Left kidney (tissue), 2 donors: ENCODE results near the gene TMEM37. TPM values are rescaled to one million over a fixed set of nuclear protein-coding genes. Genes with fewer than 3 reads are reported as not detected.
A peak's percentile ranks its signal among the peaks of the same experiment; 100 is the strongest.

Source experiments
- DNase-seq: peaks from one replicate; pipeline ENCODE4 v3.0.0-alpha.2; 2013
- polyA plus RNA-seq: library from polyadenylated mRNA; unstranded; fragments of 120-200 nt; gene quantifications from one replicate; pipeline ENCODE4 v1.2.1, GENCODE V29; 2013; ENCODE audit not compliant: insufficient read length

The TMEM37 gene
- polyA plus RNA-seq, 1 donor, result 54.8 TPM

DNA sequence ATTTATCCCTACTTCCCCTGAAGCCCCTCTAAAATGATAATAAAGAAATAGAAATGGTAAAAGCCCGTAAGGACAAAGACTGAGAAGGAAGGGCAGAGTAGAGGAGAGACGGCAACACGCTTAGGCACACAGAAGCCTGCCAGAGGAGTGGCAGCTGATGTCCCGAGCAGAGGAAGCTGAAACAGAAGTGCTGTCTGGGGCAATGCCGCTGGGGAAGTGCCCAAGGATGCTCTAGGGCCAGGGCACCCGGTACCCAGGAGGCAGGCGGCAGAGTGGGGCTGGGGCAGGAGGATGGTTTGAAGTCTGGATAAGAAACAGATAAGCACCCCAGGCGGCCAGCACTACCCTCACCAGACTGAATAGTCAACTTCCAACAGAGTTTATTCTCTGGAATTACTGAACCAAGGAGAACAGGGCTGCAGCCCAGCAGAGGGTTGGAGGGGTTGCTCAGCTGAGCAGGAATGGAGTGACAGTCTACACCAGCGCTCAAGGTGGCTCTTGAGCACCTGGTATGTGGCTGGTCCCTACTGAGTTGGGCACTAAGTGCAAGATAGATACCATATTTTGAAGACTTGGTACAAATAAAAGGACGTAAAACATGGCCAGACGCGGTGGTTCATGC is 22.4 kb downstream of the TMEM37 start:
- no peak for DNase-seq

DNA sequence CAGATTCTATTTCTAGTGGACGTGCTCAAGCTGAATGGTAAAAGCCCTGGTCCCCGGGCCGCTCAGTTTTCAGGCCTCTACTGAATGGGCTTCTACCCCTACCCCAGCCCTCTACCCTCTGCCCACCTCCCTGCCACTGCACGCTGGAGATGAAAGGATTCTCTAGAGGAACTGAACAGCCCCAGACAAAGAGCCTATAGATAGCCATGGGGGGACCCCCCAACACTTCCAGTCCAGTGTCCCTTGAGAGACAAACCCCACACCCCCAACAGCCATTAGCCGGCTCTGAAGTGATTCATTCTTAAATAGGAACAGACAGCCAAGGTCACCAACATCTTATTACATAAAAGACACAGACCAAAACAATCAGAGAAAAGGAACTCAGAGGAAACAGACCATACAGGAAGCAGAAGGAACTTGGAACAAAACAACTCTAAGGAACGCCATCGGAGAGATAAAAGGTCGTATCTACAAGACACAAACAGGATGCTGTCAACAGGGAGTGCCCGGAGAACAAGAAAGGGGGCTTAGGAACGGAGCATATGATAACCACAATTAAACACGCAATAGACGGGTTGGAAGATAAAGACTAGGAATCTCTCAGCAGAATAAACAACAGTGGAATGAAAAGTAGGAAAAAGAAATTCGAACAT is 23.5 kb downstream of the TMEM37 start:
- no peak for DNase-seq

DNA sequence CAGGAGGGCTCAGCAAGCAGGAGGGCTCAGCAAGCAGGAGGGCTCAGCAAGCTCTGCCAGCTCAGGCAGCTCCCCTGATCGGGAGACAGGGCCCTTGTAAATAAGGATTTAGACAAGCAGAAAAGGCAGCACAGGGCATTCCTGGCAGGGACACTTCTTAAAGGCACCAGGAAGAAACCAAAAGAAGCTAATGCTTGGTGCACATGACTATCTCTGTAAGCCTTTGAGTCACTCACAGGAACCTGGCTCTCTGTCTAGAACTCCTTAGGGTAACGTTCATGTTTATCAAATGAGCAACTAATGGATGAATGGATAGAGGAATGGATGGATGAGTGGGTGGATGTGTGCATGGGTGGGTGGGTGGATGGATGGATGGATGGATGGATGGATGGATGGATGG is 28.4 kb downstream of the TMEM37 start:
- DNase-seq, result no peak

DNA sequence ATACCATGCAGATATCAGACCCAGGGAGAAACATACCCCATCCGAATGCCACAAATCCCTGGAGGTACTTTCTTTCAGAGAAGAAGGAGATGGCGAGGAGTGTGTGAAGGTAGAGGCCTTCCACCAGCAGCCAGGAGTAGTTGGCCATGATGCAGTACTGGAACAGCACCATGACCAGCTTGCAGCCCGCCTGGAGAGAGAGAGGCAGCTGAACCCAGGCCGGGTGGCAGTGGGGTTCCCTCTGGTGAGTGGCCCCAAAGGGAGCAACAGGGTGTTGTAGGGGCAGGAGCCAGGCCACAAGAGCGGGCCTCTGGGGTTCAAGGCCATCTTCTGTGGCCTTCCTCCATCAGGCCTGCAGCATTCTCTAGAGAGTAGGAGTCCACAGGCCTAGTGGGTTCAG is 30.2 kb downstream of the TMEM37 start:
- no peak for DNase-seq

DNA sequence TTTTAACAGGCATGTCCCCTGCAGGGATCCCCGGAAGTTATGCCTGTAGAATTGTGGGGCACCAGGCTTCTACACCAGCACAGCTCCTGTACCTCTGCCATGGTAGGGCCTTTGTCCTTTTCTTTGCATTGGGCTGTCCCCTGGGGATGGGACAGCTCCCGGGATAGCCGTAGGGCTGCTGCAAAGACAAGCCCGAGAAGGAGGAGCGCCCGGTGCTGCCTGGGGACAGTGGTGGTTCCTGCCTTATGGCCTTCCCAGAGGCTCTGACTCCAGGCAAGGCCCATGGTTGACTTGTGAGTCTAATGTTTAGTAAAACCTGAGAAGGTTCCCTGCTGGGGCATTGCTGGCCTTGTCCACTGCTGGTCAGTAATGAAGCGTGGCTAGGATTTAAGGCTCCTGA is 30.9 kb downstream of the TMEM37 start:
- DNase-seq, result no peak

DNA sequence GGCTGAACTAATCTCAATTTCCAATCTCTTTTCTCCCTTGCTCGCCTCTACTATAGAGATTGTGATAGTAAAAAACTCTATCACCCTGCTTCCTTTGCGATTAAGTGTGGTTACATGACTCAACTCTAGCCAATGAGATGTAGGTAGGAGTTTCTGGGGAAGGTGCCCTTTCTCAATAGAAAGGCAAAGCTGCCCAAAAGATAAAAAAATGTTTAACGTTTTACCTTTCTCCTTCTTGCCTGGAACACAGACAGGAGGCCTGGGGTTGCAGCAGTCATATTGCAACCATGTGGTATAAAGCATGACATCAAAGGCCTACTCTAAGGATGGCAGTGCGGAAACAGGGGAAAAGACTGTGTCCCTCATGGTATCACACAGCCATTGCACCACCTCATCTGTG is 31.5 kb downstream of the TMEM37 start:
- no peak for DNase-seq

DNA sequence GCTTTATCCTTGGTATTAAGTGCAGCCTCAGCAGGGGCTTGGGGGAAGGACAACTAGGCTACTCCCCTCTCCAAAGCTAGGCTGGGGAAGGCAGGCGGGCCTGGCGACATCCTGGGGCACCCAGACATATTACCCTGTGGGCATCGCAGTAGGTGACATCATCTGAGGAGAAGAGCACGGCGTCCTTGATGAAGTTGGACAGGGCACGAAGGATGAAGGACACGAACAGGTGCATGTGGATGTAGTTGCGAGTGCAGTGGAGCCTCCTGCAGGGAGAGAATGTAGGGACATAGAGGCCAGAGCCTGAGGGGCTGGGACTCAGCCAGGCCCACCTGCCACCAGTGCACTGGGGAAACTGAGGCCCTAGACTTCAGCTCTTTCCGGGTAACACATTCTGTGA is 32.3 kb downstream of the TMEM37 start:
- no peak for DNase-seq

DNA sequence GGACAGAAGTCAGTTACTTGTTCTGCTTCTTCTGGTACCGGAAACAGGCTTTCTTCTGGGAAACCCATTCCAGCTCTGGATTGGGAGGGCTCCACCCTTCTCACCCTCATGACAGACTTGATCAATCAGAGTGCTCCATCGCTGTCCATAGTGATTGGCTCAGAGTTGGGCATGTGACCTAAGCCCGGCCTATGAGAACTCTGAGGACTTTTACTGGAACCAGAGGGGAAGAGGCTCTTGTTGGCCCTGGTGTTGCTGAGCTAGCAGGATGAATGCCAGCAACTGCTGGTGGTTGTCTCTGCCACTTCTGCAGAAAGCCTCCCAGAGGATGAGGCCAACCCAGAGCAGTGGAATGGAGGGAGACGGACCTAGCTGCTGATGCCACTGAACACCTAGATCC is 33.3 kb downstream of the TMEM37 start:
- no peak for DNase-seq

DNA sequence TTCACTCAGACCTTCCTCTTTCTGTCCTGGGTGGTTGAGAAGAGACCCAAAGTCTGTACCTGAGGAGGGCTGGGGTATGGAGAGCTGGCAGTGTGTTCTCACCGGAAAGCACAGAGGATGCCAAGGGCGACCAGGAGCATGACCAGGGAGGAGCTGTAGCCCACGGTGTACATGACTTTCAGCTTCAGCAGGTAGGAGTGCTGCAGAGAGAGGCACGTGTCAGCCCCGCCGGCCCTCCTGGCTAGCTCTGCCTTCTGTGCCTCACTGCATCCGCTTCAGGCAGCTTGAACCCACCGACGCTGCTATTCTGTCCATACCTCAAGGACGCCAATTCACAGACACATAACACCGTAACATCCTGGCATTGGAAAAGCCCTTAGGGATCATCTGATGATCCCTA is 34.0 kb downstream of the TMEM37 start:
- DNase-seq, result no peak

DNA sequence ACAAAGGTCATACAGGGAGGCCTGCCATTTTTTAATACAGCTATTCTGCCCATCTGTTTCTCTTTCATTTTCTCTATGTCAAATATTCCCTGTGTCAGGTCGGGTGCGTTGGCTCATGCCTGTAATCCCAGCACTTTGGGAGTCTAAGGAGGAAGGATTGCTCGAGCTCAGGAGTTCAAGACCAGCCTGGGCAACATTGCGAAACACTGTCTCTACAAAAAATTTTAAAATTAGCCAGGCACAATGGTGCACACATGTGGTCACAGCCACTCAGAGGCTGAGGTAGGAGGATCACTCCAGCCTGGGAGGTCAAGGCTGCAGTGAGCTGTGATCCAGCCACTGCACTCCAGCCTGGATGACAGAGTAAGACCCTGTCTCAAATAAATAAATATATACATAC is 34.7 kb downstream of the TMEM37 start:
- no peak for DNase-seq

DNA sequence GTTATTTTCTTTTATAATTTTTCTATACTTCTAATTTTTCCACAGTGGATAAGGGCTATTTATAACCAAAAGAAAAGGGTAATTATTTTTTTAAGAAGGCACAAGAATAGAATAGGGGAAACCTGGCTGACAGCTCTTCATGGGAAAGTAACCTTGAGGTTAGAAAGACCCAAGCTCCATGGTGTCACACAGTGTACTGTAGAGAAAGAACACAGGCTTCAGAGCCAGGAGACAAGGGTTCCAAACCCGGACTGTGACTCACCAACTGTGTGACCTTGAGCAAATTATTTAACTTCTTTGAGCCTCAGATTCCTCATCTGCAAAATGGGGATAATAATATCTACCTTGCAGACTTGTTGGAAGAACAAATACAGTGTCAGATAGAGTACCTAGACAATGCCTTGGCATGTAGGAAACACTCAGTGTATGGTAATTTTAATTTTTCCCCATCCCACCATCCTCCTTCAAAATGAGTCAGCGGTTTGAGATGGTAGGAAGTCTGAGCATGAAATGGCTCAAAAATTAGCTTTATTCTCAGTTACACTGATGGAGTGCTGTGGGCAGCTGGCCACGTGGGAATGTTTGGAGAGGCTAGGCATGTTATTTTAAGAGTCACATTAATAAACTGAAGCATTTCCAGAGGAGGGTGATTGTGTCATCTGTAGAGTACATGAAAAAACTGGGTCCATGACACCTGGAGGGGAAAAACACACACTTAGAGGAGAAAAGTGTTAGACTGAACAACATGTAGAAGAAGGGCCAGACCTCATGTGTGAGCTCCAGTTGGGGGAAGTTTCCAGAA is 36.7 kb downstream of the TMEM37 start:
- no peak for DNase-seq

DNA sequence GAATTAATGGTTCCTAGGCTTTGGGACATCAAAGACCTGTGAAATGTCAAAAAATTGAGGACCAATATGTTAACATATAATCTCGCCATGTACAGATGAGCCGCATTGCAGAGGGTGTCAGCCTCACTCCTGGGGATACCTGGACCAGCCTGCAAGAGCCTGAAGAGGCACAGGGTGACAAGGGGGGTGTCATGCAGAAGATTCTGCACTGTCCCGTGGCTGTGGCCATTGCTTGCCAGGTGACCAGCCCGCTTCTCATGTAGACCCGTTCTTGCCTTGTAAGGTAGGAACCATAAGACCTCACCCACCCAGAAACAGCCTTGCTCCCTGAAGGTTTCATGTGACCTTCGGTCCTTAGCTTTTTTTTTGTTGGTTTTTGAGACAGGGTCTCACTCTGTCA is 37.5 kb downstream of the TMEM37 start:
- DNase-seq, result no peak

DNA sequence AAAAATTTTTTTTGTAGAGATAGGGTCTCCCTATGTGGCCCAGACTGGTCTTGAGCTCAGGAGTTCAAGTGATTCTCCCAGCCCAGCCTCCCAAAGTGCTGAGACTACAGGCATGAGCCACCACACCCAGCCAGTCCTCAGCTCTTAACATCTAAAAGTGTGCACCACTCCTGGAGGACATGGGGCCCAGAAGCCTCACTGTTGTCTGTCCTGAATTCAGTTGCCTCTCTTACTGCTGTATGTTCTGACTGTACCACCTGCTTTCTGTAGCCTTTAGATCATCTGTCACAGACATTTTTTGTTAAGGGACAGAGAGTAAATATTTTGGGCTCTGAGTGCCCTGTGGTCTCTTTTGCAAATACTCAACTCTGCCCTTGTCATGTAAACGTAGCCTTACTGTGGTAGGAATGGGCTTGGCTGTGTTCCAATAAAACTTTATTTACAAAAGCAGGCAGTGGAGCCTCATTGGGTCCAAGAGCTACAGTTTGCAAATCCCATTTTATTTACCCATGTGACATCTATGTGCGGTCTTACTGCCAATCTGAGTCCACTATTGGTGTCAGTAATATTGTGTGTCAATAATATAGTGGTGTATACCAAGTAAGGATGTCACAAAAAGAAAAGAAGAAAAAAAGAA is 38.1 kb downstream of the TMEM37 start:
- DNase-seq, result no peak

DNA sequence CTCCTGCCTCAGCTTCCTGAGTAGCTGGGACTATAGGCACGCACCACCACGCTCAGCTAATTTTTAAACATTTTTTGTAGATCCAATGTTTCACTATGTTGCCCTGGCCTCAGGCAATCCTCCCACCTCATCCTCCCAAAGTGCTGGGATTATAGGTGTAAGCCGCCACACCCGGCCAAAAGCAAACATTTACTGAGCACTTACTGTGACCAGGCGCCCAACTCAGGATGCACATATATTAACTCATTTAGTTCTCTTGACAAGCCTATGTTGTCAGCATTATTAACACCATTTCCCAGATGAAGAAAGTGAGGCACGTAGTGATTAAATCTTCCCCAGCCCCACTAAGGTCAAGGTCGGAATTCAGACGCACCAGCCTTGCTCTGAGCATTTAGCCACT is 41.1 kb downstream of the TMEM37 start:
- DNase-seq, result no peak

DNA sequence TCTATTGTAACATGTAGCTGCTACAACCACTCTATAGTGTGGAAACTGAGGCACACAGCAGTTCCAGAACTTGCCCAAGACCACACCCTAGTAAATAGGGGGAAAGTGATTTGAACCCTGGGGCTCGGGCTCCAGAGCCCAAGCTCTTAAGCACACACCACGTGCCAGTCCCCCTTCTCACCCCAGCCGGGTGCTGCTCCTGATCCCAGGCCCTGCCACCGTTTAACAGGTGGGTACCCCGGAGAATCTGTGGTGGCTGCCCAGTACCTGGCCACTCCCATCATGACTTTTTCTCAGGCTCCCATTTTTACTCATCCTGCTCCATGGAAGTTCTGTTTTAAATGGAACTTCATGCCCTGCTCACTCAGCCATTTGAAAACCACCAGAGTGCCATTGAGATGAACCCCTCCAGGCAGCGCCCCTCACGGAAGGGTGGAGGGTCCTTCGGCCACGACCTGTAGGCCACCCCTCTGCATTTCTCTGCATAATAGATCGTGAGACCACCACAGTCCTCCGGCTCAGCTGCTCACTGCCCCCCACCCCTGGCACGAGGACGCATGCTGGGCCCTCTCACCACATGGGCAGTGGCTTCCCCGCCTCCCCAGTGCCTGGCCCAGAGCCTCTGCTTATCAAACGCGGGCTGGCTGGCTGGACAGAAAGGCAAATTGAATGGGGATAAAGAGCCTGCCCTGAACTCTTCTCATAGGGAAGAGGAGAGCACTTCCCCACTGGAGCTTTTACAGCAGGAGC is 42.1 kb downstream of the TMEM37 start:
- DNase-seq, result no peak

DNA sequence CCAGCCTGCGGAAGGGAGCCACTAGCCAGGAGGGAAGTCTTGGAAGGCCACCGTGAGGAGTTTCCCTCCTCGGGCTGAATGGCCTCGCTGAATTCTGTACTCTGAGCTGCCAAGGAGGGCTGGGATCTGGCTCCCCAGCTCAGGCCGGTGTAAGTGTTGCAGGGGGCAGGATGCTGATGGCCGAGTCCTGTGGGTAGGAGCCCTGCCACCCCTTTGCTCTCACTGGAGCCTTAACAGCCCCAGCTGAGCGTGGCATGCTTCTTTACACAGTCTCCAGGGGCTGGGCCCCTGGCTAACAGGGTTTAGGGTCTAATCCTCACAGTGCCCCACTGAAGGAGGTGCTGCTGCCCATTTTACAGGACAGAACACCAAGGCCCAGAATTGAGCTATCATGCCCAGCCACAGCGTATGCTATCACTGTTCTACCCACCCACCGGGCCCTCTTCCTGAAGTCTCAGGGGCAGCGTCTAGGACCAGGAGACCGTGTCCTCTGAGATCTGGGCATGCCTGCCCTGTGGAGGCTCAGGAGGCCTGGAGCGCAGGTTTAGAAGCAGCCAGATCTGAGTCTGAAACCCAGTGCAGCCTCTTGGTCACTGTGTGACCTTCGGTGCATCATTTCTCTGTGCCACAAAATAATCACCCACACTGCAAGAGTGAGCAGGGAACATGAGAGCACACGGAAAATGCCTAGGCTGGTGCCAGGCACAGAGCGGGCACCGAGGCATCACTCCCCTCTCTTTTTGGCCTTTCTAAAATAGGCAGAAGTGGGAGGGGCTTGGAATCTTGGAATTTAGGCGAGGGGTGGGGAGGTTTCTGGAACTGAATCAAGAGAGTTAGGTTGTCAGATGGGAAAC is 42.9 kb downstream of the TMEM37 start:
- DNase-seq, result no peak

DNA sequence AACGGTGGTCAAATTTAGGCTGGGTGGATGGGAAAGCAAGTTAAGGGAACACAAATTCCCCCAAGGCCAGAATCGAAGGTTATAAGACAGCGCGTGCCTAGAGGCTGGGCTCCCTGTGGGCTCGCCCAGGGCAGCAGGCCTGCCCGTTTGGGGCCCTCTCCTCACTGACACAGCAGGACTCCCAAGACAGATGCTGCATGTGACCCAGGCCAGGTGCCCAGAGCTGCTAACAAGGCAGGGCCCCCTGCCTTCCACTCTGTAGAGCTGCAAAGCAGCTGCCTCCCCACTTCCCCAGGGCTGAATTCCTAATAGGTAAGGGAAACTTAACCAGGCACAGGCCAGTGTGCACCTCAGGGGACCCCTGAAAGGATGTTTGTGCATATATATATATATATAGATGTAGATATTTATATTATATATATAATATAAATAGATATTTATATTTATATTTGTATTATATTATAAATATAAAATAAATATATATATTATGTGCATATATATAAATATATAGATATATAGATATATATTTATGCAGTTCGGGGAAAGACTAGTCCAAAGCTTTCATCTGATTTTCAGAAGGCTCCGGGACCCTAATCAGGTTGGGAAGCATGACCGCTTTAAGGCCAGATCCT is 43.7 kb downstream of the TMEM37 start:
- no peak for DNase-seq

DNA sequence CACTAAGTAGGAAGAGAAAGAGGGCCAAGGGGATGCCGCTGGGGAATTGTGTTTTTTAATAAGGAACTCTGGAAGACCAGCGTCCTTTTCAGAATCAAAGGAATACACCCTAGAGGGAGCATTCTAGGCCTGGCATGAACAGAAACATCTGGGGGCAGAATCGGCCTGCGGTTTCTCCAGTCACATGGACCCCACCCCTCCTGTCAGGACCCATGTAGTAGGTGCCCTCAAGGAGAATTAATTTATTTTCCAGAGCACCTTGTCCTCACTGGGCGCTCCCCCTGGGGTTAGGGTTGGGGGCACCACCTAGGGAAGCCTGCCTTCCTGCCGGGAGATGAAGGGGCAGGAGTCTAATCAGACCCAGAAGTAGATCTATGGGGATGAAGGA is 44.2 kb downstream of the TMEM37 start:
- DNase-seq, result no peak

DNA sequence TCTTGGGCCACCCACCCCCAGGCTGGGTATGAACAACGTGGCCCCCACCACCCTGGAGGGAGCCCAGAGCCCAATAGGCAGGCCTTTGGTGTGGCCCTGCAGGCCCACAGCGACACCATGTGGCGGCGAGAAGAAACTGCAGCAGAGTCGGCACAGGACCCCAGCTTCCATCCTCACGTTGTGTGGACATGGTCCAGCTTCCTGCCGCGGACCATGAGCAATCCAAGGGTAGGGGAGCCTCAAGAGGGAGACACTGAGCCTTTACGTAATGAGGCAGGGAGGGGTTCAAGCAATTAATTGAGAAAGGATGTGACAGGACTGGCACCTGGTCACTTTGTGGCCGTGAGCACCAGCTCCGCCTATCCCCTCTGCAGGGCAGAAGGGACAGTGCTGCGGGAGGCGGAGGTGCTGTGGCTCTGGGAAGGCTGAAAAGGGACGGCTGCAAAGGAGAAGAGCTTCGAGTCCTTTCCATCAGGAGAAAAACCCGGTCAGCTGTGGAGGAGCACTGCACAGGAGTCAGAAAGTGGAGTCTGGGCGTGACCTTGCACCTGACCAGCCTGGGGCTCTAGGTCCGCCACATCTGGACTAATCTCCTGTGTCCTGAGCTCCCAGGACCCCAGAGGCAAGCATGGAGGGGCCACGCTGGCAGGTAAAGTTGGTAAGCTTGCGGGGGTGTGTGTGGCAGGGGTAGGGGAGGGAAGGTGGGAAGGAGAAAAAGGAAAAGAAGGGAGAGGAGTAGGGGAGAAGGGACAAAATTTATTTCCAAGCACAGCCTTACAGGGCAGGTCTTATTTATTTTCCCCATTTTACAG is 44.9 kb downstream of the TMEM37 start:
- peak; percentile 72 for DNase-seq

DNA sequence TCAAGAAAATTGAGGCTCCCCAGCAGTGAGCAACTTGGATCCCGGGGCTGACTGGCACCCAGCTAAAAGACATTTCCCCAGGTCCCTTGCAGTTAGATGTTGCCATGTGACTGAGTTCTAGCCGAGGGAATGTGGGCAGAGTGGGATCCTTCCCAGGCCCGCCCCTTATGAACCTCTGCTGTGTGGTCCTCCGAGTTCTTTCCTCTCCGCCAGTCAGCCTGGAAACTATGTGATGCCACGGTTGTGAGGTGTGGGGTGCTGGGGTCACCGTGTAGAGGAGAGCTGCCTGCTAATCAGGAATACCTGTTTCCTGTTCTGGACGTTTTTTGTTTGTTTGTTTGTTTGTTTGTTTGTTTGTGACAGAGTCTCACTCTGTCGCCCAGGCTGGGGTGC is 45.5 kb downstream of the TMEM37 start:
- no peak for DNase-seq
